Liver (tissue), 3 donors: ENCODE data around the gene SBF2.

Experiments
- ATF3 ChIP-seq: IDR thresholded peaks from 2 replicates; pipeline ENCODE4 v1.6.1; 2016; ENCODE audit warnings: antibody characterized with exemption
- CTCF ChIP-seq: fragments of 150-350 bp; IDR thresholded peaks from 2 replicates; pipeline ENCODE4 v1.5.1; 2017; ENCODE audit warnings: improper control_type of control experiment, low read depth, low read length; ENCODE audit not compliant: missing input control
- EGR1 ChIP-seq, 2 donors: IDR thresholded peaks; 2 replicates each; pipeline ENCODE4 v1.6.1; 2016 to 2018; ENCODE audit warnings: antibody characterized with exemption in 2 of 2, low read depth in 2 of 2
- GABPA ChIP-seq, 2 donors: IDR thresholded peaks in 1 of 2; conservative IDR thresholded peaks in 1 of 2; 2 replicates each; pipeline ENCODE4 v1.6.1; 2016; ENCODE audit warnings: antibody characterized with exemption in 2 of 2, mild to moderate bottlenecking in 1 of 2, moderate library complexity in 1 of 2
- SP1 ChIP-seq: IDR thresholded peaks from 2 replicates; pipeline ENCODE4 v1.6.1; 2018; ENCODE audit warnings: antibody characterized with exemption, mild to moderate bottlenecking
- donor health status: healthy.
- donor health status: healthy.

- TF ChIP-seq CTCF (no peak), SP1 (no peak), ATF3 (no peak), EGR1 (IDR thresholded peaks at IDR 0.05; ENCODE audit: low read depth in 2 of 2) (no peak), GABPA (IDR thresholded peaks at IDR 0.05 in 1 of 2, conservative IDR thresholded peaks at IDR 0.05 in 1 of 2) (no peak)
Observed at GRCh38 chr11:9826390-9826789, 467.6 kb downstream of the SBF2 start.
